ENCODE data around the gene RNF225. TPM values are rescaled to one million over a fixed set of nuclear protein-coding genes. Genes with fewer than 3 reads are reported as not detected.

The RNF225 gene
- total and polyA plus RNA-seq, 2 of the 13 experiments (the other 11 are each of a cell fraction or from before 2014, with no cell fraction given), result not detected

- Histone ChIP-seq H3K4me3 (replicated peaks in 1 of 3; ENCODE audit: insufficient read depth in 1 of 3, low read depth in 2 of 3, low read length in 3 of 3) (peak within 1 kb of the TSS; percentile 56 to 81 (median 74)), H3K4me2 (ENCODE audit: low read depth, low read length) (peak within 1 kb of the TSS; percentile 100), H3K9me3 (ENCODE audit: low read length) (no peaks in the 10 kb centered on the region), H3K27ac (ENCODE audit: extremely low read length, insufficient read depth, low read length) (peak within 1 kb of the TSS; percentile 86), H3K9ac (ENCODE audit: insufficient read depth, low read depth, low read length) (peak within 1 kb of the TSS; percentile 84), H4K20me1 (ENCODE audit: insufficient read depth, low read length) (no peaks in the 10 kb centered on the region), H3K36me3 (replicated peaks in 1 of 2; ENCODE audit: control insufficient read depth in 1 of 2, insufficient read depth in 2 of 2, low read length in 2 of 2) (no peaks in the 10 kb centered on the region), H3K27me3 (ENCODE audit: control insufficient read depth in 1 of 2, insufficient read depth in 2 of 2, low read length in 2 of 2) (no peaks in the 10 kb centered on the region), H3K79me2 (ENCODE audit: insufficient read depth, low read length) (peaks cover 6% of the 10 kb centered on the region), H3K4me1 (ENCODE audit: insufficient read depth, low read length) (peaks cover 31% of the 10 kb centered on the region), H2AFZ (ENCODE audit: low read length) (no peak within 1 kb of the TSS)
- intact Hi-C loops (cut with micrococcal nuclease; ENCODE audit: unreplicated experiment), result loop anchor here (2.0 kb wide), 1 partner anchor 18 kb away; the partner anchor contains the start of gene ZNF497
- BruUV-seq (replicated peaks), result TSS peak; percentile 81
- DNase-seq (ENCODE audit: low spot score) (peak; percentile 99), FAIRE-seq (peak; percentile 93), ATAC-seq (peak; percentile 90)
- POLR2A ChIA-PET, result interaction anchor here (0.5 to 3.7 kb wide), 8 partner anchors 18 to 198 kb away, joined by 3 to 33 read pairs (median 4); partner anchors contain the start of genes ZBTB45, ZNF274, ZNF497 and ZNF584
- CTCF ChIA-PET (ENCODE audit: low intra/inter-chr PET ratio, low total read pairs), result no interaction called here
- in situ Hi-C loops (cut with HindIII; ENCODE audit: extremely low pct_ligation_motif_present, low pct_unique_long_range_greater_than_20kb), result no loop called here
- 0% methylated on average over 24 of the region's 83 CpGs for WGBS (ENCODE audit: low lambda C conversion rate)
- TF ChIP-seq HDAC1 (CRISPR knock-in tag; IDR thresholded peaks at IDR 0.05) (peak; percentile 97), HMGXB4 (CRISPR knock-in tag; IDR thresholded peaks at IDR 0.05; ENCODE audit: borderline replicate concordance in 1 of 2, low read depth in 1 of 2) (peak; percentile 84 to 95), SP140L (CRISPR knock-in tag; IDR thresholded peaks at IDR 0.05; ENCODE audit: borderline replicate concordance) (peak; percentile 49; the same call in 1 of the 2 replicates), RFXAP (CRISPR knock-in tag; IDR thresholded peaks at IDR 0.05; ENCODE audit: borderline replicate concordance) (peak; percentile 71; the same call in 1 of the 2 replicates), ZBTB7A (CRISPR knock-in tag; IDR thresholded peaks at IDR 0.05) (peak; percentile 79), ZNF501 (CRISPR knock-in tag; IDR thresholded peaks at IDR 0.05) (peak; percentile 99), ZNF639 (CRISPR knock-in tag; conservative IDR thresholded peaks at IDR 0.05) (peak; percentile 92), NRL (CRISPR knock-in tag; IDR thresholded peaks at IDR 0.05; ENCODE audit: borderline replicate concordance) (peak; percentile 91; the same call in 1 of the 2 replicates), ARHGAP35 (CRISPR knock-in tag; IDR thresholded peaks at IDR 0.05; ENCODE audit: borderline replicate concordance) (peak; percentile 94; the same call in 1 of the 2 replicates), HIC2 (CRISPR knock-in tag; IDR thresholded peaks at IDR 0.05; ENCODE audit: low read depth) (no peak), IKZF5 (CRISPR knock-in tag; IDR thresholded peaks at IDR 0.05) (peak; percentile 83)
These were observed 14.6 kb upstream of the RNF225 start, which contains the start of gene ZNF837 for GRCh38 chr19:58380662-58381459. Gene ZNF837, minus strand, starts transcription at chr19:58381030. Its CDS starts 11,698 bp downstream, at chr19:58369332.
